CD4-positive, alpha-beta T cell treated with Interleukin-21 for 1 hour (primary cell): Measurements from ENCODE around the gene KBTBD12.

Source experiments
- DNase-seq: peaks from one replicate; pipeline ENCODE4 v3.0.0-alpha.2; 2020

The KBTBD12 gene

DNA sequence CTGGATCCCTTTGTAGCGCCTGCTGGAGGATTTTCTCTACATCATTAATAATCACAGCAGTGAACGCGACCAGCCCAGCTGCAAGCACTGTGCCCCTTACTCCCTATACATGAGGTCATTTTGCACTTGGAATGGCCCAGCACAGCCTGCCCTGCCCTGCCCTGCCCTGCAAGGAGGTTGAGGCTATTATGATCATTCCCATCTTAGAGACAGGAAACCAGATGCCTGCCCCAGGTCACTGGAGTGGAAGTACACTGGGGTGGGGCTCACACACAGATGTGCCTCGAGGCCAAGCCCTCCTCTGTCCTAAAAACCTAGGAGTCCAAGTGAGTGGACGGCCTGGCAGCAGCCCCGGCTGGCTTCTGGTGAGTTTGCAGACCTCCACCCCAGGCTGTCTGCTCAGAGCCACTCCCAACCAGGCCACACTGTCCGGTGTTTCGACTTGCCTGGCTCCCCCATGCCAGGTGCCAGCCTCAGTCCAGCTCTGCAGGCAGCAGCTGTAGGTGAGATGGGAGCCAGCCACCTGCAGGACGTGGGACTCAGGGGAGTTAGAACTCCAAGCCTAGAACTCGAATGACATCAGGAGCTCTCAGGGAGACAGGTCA lies 106.8 kb downstream of the KBTBD12 start:
- no peak for DNase-seq

DNA sequence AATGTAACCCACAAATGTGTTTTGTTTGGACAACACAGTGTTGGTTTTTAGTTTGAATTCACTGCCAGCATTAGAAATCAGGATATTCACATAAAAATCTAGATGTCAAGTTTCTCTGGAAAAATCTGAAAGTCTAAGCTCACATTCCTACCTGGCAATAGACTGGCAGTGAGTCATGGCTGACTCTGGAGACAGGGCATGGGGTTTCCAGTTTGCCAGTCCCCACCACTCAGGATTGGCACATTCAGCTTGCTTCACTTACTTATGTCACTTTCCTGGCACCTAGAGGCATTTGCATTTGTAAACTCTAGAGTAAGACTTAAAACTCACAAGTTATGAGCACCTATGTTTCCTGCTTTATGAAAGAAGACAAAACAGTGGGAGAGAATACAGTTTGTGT lies 118.1 kb downstream of the KBTBD12 start:
- no peak for DNase-seq

- no peak for DNase-seq
Observed at GRCh38 chr3:128036119-128036518, 121.1 kb downstream of the KBTBD12 start.
